Stimulated activated CD4-positive, alpha-beta T cell treated with anti-CD3 and anti-CD28 coated beads, Interleukin-12 subunit alpha, Interleukin-12 subunit beta, amount 100 ng/mL, for 24 hours (primary cell): ENCODE data around the gene GPATCH2.
A peak's percentile ranks its signal among the peaks of the same experiment; 100 is the strongest.
"Not testable (repeated sequence)": the region's sequence is repeated elsewhere in the genome, so short reads cannot be mapped to it uniquely, and the experiment has no call there.

Experiments
- DNase-seq, 2 experiments: peaks; one replicate each; pipeline ENCODE4 v3.0.0-alpha.2; 2020; ENCODE audit warnings: low read depth in 2 of 2

GPATCH2 gene

GRCh38 chr1:217525773-217526490 is 105.0 kb downstream of the GPATCH2 start:
- no peak for DNase-seq

GRCh38 chr1:217524787-217525520 is 105.9 kb downstream of the GPATCH2 start:
- DNase-seq: no peak

- not testable (repeated sequence) for DNase-seq
These were observed 107.0 kb downstream of the GPATCH2 start for GRCh38 chr1:217523921-217524320.

GRCh38 chr1:217522277-217522676 is 108.6 kb downstream of the GPATCH2 start:
- no peak for DNase-seq

GRCh38 chr1:217521317-217521716 is 109.6 kb downstream of the GPATCH2 start:
- DNase-seq: no peak

- no peak for DNase-seq
These were observed 124.0 kb downstream of the GPATCH2 start for GRCh38 chr1:217506878-217507277.

- no peak for DNase-seq
These were observed 132.7 kb downstream of the GPATCH2 start for GRCh38 chr1:217498209-217498608.

GRCh38 chr1:217495249-217495648 is 135.6 kb downstream of the GPATCH2 start:
- no peak for DNase-seq

GRCh38 chr1:217494767-217495166 is 136.1 kb downstream of the GPATCH2 start:
- DNase-seq: no peak

- no peak for DNase-seq
These were observed 137.6 kb downstream of the GPATCH2 start for GRCh38 chr1:217493290-217493689.

GRCh38 chr1:217484871-217485270 is 146.0 kb downstream of the GPATCH2 start:
- DNase-seq: no peak

GRCh38 chr1:217482356-217483102 is 148.4 kb downstream of the GPATCH2 start:
- DNase-seq: peak; percentile 10 to 45

- no peak for DNase-seq
These were observed 152.4 kb downstream of the GPATCH2 start for GRCh38 chr1:217478450-217478849.

GRCh38 chr1:217472915-217473314 is 158.0 kb downstream of the GPATCH2 start:
- no peak for DNase-seq

GRCh38 chr1:217471403-217471802 is 159.5 kb downstream of the GPATCH2 start:
- no peak for DNase-seq

- DNase-seq: no peak
These were observed 160.9 kb downstream of the GPATCH2 start for GRCh38 chr1:217469983-217470382.

- no peak for DNase-seq
These were observed 165.8 kb downstream of the GPATCH2 start for GRCh38 chr1:217465102-217465501.

- no peak for DNase-seq
These were observed 168.2 kb downstream of the GPATCH2 start for GRCh38 chr1:217462666-217463065.

GRCh38 chr1:217462159-217462558 is 168.7 kb downstream of the GPATCH2 start:
- no peak for DNase-seq

- no peak for DNase-seq
These were observed 173.9 kb downstream of the GPATCH2 start for GRCh38 chr1:217457016-217457415.

- no peak for DNase-seq
These were observed 174.6 kb downstream of the GPATCH2 start for GRCh38 chr1:217456261-217456660.

GRCh38 chr1:217453816-217454215 is 177.1 kb downstream of the GPATCH2 start:
- no peak for DNase-seq

- no peak for DNase-seq
These were observed 181.5 kb downstream of the GPATCH2 start for GRCh38 chr1:217449370-217449769.
